Endodermal cell (in vitro differentiated cells): ENCODE results near the gene CAMSAP3. TPM values are rescaled to one million over a fixed set of nuclear protein-coding genes. Genes with fewer than 3 reads are reported as not detected.

Experiments used
- DNase-seq: peaks from one replicate; pipeline ENCODE4 v3.0.0-alpha.2; 2017
- H3K27ac ChIP-seq: 2 replicates; pipeline ENCODE4 v1.5.1; 2013; ENCODE audit warnings: mild to moderate bottlenecking, low read depth, low read length, moderate library complexity
- H3K27me3 ChIP-seq: 2 replicates; pipeline ENCODE4 v1.6.1; 2013; ENCODE audit warnings: mild to moderate bottlenecking, low read length, moderate library complexity; ENCODE audit not compliant: insufficient read depth, control insufficient read depth, poor library complexity, severe bottlenecking
- H3K36me3 ChIP-seq: 2 replicates; pipeline ENCODE4 v1.7.0; 2013; ENCODE audit warnings: mild to moderate bottlenecking, low read length, moderate library complexity; ENCODE audit not compliant: control insufficient read depth, insufficient read depth
- H3K4me1 ChIP-seq: one replicate; pipeline ENCODE4 v1.7.0; 2013; ENCODE audit warnings: low read length; ENCODE audit not compliant: control insufficient read depth, insufficient read depth
- H3K4me3 ChIP-seq: 2 replicates; pipeline ENCODE4 v1.5.1; 2013; ENCODE audit warnings: mild to moderate bottlenecking, low read length, moderate library complexity
- H3K9ac ChIP-seq: 2 replicates; pipeline ENCODE4 v1.6.1; 2013; ENCODE audit warnings: mild to moderate bottlenecking, low read length, moderate library complexity; ENCODE audit not compliant: poor library complexity, severe bottlenecking; ENCODE audit errors: extremely low read depth
- H3K9me3 ChIP-seq: 2 replicates; pipeline ENCODE4 v1.6.1; 2013; ENCODE audit warnings: mild to moderate bottlenecking, low read length, moderate library complexity; ENCODE audit not compliant: control insufficient read depth
- H3K27ac Mint-ChIP-seq: 2 replicates; pipeline ENCODE4 v1.8.0; 2020; ENCODE audit warnings: mixed read lengths
- H3K27me3 Mint-ChIP-seq: 2 replicates; pipeline ENCODE4 v1.8.0; 2021; ENCODE audit warnings: mild to moderate bottlenecking, mixed read lengths; ENCODE audit not compliant: insufficient read depth
- H3K36me3 Mint-ChIP-seq: 2 replicates; pipeline ENCODE4 v1.8.0; 2020; ENCODE audit warnings: low read depth, mixed read lengths
- H3K4me1 Mint-ChIP-seq: 2 replicates; pipeline ENCODE4 v1.8.0; 2020; ENCODE audit warnings: mixed read lengths
- H3K4me3 Mint-ChIP-seq: 2 replicates; pipeline ENCODE4 v1.8.0; 2020; ENCODE audit warnings: mild to moderate bottlenecking, moderate library complexity, mixed read lengths
- H3K9me3 Mint-ChIP-seq: 2 replicates; pipeline ENCODE4 v1.8.0; 2020; ENCODE audit warnings: mild to moderate bottlenecking, mixed read lengths
- WGBS, 2 experiments: methylation state at CpG; one replicate each; pipeline versions ENCODE4 v1.1.5 to v1.1.7; 2013; ENCODE audit warnings: missing lambda C conversion rate in 2 of 2, mixed read lengths in 1 of 2; ENCODE audit not compliant: insufficient coverage in 1 of 2, insufficient read length in 1 of 2; 5-methylcytosine and 5-hydroxymethylcytosine counted together
- total RNA-seq, 2 donors: library from RNA; stranded (reverse); fragmentation: NEBNext Ultra II Directional in 1 of 2; extraction: Animal tissue kit (Norgen Biotek cat#: 25700) in 1 of 2; gene quantifications; 2 replicates in 1 of 2; 3 replicates in 1 of 2; pipeline ENCODE4 v1.2.1, GENCODE V29; 2021
- TF ChIP-seq, protein P1 (sequence below): fragments of 200-600 bp; sonication (generic); conservative IDR thresholded peaks from 2 replicates; pipeline ENCODE4 v1.5.0; 2021; ENCODE audit warnings: antibody characterized with exemption, mild to moderate bottlenecking

CAMSAP3 gene
- total RNA-seq, 2 donors from 2014 or later: 65.5 to 76.8 TPM

DNA sequence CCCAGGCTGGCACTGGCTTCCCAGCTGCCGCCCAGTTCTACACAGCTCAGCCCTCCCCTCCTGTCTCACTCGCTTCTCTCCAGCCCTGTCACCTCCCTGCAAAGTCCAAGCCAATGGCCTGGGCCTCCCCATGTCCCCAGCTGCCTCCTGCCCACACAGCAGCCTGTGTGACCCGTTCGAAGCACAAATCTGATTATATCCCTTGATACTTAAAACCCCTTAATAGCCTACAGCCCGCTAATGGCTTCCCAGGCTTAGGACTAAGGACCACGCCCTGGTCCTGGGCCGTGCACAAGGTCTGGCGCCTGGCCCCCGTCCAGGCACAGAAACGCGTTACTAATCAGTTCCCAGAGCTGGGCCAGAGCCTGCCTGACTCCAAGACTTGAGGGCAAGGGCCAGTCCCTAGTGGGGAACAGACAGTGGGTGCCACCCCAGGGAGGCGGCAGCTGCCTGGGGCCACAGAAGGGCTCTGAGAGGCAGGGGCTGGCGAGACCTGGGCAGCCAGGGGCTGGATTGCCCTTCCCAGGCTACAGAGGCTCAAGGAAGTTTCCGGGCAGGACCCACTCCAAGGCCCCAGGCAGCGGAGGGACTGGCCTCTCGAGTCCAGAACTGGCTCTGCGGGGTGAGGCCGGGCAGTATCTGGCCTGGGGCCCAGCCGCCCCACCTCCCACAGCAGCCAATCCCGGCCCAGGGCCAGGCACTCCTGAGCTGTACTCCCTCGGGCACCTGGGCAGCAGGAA lies 23.3 kb downstream of the CAMSAP3 start:
- no peak for DNase-seq
- TF ChIP-seq, protein P1, sequence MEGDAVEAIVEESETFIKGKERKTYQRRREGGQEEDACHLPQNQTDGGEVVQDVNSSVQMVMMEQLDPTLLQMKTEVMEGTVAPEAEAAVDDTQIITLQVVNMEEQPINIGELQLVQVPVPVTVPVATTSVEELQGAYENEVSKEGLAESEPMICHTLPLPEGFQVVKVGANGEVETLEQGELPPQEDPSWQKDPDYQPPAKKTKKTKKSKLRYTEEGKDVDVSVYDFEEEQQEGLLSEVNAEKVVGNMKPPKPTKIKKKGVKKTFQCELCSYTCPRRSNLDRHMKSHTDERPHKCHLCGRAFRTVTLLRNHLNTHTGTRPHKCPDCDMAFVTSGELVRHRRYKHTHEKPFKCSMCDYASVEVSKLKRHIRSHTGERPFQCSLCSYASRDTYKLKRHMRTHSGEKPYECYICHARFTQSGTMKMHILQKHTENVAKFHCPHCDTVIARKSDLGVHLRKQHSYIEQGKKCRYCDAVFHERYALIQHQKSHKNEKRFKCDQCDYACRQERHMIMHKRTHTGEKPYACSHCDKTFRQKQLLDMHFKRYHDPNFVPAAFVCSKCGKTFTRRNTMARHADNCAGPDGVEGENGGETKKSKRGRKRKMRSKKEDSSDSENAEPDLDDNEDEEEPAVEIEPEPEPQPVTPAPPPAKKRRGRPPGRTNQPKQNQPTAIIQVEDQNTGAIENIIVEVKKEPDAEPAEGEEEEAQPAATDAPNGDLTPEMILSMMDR: no peak
- Histone ChIP-seq H3K27me3 (no peaks in the 10 kb centered on the region), H3K4me3 (no peak overlapping the region), H3K36me3 (peaks cover 22% of the 10 kb centered on the region), H3K27ac (no peak overlapping the region), H3K9me3 (no peaks in the 10 kb centered on the region), H3K4me1 (no peaks in the 10 kb centered on the region), H3K9ac (no peak overlapping the region)
- H3K36me3 Mint-ChIP-seq: peaks cover 56% of the 10 kb centered on the region
- no peaks in the 10 kb centered on the region for H3K4me1 Mint-ChIP-seq
- H3K9me3 Mint-ChIP-seq: no peaks in the 10 kb centered on the region
- peak overlapping the region; percentile 55 for H3K27ac Mint-ChIP-seq
- H3K4me3 Mint-ChIP-seq: no peak overlapping the region
- no peaks in the 10 kb centered on the region for H3K27me3 Mint-ChIP-seq
- 95 to 97% methylated on average over 10 to 21 of the region's 21 CpGs for WGBS, 2 experiments

DNA sequence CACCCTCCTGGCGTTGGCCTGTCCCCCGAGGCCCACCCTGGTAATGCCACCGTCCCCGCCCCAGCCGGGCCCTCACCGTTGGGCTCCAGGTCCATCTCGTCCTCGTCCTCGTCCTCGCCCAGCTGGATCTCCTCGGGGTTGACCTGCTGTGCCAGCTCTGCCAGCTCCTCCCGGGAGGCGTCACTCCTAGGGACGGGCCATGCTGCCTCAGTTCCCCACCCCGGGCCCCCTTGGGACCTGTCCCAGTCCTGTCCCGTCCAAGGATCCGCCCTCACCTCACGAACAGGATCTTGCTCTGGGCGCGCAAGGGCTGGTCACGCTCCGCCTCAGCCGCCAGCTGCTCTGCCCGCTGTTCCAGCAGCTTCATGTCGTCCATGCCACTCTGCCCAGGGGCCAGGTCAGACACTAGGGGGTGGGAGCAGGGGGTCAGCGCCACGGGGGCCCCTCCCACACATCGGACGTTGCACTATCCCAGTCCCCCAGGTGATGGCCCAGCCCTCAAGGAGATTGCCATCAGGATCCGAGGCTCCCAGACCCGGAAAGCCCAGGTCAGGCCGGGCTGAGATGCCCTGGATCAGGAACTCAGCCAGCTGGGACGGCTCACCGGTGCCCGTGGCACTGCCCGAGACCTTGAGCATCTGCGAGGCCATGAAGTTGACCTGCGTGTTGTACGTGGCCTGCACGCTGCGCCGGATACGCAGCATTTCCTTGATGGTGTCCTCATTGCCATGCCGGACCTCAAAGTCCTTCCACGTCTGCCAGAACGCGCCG lies 24.2 kb downstream of the CAMSAP3 start:
- no peak for DNase-seq
- H3K9ac ChIP-seq: no peak overlapping the region
- Mint-ChIP-seq H3K4me1 (no peaks in the 10 kb centered on the region), H3K36me3 (peaks cover 52% of the 10 kb centered on the region), H3K4me3 (no peak overlapping the region), H3K27ac (no peak overlapping the region), H3K27me3 (no peaks in the 10 kb centered on the region), H3K9me3 (no peaks in the 10 kb centered on the region)
- H3K36me3 ChIP-seq: peaks cover 17% of the 10 kb centered on the region
- no peaks in the 10 kb centered on the region for H3K27me3 ChIP-seq
- no peak overlapping the region for H3K4me3 ChIP-seq
- no peak overlapping the region for H3K27ac ChIP-seq
- H3K9me3 ChIP-seq: no peaks in the 10 kb centered on the region
- TF ChIP-seq, protein P1: no peak
- 95 to 99% methylated on average over 22 to 48 of the region's 48 CpGs for WGBS, 2 experiments
- no peaks in the 10 kb centered on the region for H3K4me1 ChIP-seq

DNA sequence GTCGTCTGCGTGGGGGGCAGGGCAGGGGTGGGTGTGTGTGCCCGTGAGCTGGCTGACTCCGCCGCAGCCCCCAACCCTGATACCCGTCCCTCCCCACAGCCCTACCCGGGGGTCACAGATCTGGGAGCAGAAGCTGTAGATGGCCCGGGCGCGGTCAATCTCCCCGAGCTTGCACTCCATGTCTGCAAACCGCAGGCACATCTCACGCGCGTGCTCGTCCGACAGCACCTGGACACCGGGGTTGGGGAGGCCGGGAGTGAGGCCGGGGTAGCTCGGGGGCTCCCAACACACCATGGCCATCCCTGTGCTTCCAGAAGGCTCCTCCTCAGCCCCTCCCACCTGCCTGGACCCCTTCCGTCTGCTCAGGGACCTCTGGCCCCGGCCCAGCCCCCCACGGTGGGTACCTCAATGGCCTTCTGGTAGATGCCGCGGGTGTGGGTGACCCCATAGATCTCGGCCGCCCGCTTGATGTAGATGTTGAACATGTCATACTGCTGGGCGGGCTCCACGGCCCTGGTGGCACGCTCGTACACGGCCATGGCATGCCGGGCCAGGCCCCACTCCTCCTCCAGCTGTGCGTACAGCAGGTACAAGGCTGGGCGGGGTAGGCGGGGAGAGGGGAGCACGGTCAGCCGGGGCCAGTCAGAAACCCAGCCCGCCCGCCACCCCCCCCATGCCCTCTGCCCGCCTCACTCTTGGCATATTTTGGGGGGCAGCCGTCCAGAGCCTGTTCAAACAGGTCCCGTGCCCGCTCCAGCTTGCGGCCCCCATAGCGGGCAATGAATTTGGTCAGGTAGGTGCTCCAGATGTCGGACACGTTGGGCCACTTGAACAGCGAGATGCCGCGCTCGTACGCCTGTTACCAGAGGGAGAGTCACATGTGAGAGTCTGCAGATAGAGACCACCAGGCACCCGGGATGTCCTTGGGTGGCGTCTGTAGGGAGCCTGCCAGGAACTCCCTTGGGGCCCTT lies 25.1 kb downstream of the CAMSAP3 start:
- TF ChIP-seq, protein P1: no peak
- no peaks in the 10 kb centered on the region for H3K27me3 ChIP-seq
- H3K4me3 Mint-ChIP-seq: no peak overlapping the region
- H3K36me3 ChIP-seq: peaks cover 23% of the 10 kb centered on the region
- 95% methylated on average over 38 to 57 of the region's 57 CpGs for WGBS, 2 experiments
- no peaks in the 10 kb centered on the region for H3K9me3 ChIP-seq
- H3K27me3 Mint-ChIP-seq: no peaks in the 10 kb centered on the region
- no peak overlapping the region for H3K9ac ChIP-seq
- no peak overlapping the region for H3K27ac Mint-ChIP-seq
- no peaks in the 10 kb centered on the region for H3K9me3 Mint-ChIP-seq
- no peak for DNase-seq
- no peak overlapping the region for H3K4me3 ChIP-seq
- H3K27ac ChIP-seq: no peak overlapping the region
- H3K4me1 ChIP-seq: no peaks in the 10 kb centered on the region
- peaks cover 53% of the 10 kb centered on the region for H3K36me3 Mint-ChIP-seq
- no peaks in the 10 kb centered on the region for H3K4me1 Mint-ChIP-seq
